Measurements from ENCODE around the gene FBN2.

Gene FBN2

GRCh38 chr5:128290152-128290858 is 247.7 kb downstream of the FBN2 start:
- DNase-seq = no peak

GRCh38 chr5:128287740-128288139 is 250.3 kb downstream of the FBN2 start:
- no peak for DNase-seq

DNA sequence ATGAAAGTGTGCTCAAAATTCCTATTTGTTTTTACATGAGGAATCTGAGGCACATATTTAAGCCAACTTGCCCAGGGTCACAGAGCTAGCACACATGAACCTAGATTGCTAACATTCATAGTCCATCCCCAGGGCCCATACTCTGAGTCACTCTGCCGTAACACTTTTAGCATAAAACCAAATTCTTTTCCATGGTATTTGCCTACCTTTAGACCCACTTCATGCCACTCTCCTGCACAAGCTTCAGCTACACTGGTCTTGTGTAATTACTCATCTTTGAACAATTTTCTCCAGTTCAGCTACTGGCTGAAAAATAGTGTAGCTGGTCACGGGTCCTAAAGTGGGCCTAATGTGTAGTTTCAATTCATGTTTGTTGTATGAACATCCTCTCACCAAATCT is 253.8 kb downstream of the FBN2 start:
- no peak for DNase-seq

DNA sequence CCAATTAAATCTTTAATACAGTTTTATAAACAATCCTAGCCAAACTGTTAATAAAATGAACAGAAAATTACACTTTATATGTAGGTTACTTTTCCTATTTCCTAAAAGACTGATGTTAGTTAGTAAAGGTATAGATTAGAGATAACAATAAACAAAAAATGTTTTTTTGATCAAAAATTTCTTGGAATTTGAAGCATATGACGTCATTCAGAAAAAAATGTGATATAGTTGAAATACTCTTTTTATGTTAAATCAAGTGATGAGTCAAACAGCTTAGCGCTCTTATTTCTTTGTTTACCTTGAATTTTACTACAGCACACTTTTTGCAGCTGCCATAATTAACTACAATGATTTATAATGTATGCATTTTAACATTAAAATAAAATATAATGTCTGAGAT is 258.7 kb downstream of the FBN2 start:
- no peak for DNase-seq

- DNase-seq = no peak
Measured at GRCh38 chr5:128276537-128277216, 261.4 kb downstream of the FBN2 start.

- no peak for DNase-seq
Measured at GRCh38 chr5:128274441-128274840, 263.6 kb downstream of the FBN2 start.

DNA sequence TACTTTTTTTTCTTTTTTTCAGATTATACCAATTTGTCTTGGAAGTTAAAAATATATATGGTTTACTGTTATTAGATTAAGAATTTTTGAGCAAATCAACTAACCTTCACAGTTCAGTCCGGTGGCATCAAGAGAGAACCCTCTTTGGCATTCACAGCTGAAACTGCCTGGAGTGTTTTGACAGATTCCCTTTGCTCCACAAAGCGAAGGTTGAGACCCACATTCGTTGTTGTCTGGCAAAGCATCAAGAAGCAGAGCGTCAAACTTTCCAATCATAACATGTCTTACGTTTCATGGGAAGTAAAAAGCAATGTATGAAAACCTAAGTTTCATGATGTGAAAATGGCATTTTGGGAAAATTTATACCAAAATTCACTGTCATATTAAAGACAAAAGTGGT is 264.3 kb downstream of the FBN2 start:
- no peak for DNase-seq

DNA sequence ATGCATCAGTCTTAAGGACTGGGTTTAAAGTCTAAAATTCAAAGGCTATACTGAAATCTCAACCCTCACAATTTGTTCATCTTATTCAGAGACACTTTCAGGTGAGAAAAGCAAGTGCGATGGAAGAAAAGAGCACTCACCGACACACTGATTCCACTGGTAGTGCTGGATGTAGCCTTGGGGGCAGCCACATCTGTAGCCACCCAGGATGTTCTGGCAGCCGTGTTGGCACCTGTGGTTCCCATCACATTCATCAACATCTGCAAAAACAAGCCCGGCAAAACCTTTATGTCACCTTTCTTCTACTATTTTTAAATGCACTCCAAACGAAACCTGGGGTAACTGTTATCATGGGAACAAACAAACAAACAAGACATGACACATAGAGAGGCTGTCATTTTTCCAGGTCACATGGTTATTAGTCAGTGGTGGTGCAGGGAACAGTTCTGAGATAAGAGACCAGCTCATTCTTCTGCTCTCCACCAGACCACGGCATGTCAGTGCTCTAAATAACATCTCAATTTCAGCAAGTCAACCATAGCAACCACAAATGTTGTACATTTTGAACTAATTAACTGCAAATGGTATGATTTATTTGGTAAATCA is 266.1 kb downstream of the FBN2 start:
- DNase-seq = no peak

GRCh38 chr5:128271071-128271470 is 267.0 kb downstream of the FBN2 start:
- DNase-seq = no peak

GRCh38 chr5:128264564-128265360 is 273.3 kb downstream of the FBN2 start:
- no peak for DNase-seq

GRCh38 chr5:128263357-128263756 is 274.7 kb downstream of the FBN2 start:
- no peak for DNase-seq

- DNase-seq = no peak
Measured at GRCh38 chr5:128262911-128263310, 275.1 kb downstream of the FBN2 start.

GRCh38 chr5:128259607-128260021 is 278.4 kb downstream of the FBN2 start:
- no peak for DNase-seq

- DNase-seq = no peak
Measured at GRCh38 chr5:128258372-128258771, 279.7 kb downstream of the FBN2 start.

DNA sequence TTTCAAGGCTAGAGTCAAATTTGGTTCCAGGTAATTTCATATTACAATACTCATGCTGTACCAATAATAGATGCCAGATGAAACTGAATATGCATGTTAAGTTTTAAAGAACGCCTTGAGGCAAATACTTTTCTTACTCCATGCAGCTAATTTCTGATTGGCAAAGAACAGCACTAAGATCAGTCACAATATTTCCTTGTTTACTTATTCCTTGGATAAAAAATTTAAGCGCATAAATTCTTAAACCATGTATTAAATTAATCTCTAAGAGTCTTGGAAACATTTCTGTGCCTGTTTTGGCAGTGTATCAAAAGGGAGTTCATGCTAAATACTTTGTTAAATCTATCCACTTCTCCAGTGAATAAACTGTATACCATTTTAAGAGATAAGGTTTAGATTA is 281.0 kb downstream of the FBN2 start:
- no peak for DNase-seq

- DNase-seq = no peak
Measured at GRCh38 chr5:128254789-128255188, 283.3 kb downstream of the FBN2 start.

DNA sequence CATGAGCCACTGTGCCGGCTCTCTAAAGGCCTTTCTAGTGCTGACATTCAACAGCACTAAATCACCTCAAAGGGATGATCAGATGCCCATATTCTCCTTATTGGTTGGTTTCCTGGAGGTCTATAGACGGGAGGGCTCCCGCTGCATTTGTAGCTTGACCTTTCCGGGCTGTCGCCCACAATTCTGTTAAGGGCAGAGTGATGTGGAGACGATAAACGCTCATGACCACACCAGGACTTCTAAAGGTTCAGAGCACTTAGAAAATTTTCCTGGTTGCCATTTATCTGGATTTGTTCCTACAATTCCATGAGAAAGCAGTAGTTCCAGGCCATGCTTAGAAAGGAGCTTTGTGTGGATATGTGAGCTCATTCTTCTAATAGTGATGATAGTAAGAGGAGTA is 284.2 kb downstream of the FBN2 start:
- DNase-seq = no peak

- no peak for DNase-seq
Measured at GRCh38 chr5:128253161-128253560, 284.9 kb downstream of the FBN2 start.

DNA sequence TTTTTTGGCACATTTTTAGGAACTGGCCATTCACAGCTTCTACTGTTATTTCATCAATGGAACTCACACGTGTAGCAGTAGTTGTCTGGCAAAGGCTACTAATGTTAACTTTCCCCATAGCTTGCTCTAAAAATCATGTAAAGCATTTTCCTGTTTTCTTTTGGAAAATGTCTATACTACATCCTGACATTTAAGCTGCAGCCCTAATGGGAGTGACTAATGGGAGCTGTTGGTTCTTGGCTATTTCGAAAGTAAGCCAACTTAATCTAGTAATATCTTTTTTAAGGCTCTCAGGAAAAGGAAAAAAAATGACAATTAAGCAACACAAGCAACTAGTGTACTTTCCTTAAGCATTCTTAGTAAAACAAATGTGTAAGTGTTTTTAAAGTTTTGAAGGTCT is 285.3 kb downstream of the FBN2 start:
- DNase-seq = no peak

DNA sequence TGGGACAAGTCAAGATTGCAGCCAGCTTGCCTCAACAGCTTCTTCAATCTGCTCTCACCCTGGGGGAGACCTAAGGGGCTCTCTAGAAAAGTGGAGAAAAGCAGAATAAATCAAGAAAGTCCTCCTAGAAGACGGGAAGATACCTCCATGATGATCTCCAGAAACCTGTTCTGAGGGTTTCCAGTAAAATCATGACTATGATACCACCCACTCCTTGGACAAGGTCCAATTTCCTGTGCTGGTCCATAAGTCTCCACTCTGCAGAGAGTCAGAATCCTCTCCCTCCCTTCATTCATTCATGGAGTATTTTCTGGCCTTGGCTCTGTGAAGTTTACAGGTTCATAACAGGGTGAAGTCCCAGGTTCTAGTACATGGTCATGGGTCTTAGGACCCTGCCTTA is 285.8 kb downstream of the FBN2 start:
- no peak for DNase-seq

DNA sequence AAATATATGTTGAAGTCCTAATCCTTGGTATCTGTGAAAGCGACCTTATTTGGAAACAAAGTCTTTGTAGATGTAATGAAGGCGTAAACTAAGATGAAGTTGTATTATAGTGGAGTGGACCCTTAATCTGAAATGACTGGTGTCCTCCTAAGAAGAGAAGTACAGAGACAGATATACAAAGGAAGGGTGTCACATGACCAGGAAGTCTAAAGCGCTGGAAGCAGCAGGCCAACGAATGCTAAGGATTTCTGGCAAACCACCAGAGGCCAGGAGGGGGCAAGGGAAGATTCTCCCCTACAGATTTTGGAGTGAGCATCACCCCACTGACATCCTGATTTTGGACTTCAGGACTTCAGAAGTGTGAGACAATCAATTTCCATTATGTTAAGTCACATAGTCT is 292.1 kb downstream of the FBN2 start:
- DNase-seq = no peak

- no peak for DNase-seq
Measured at GRCh38 chr5:128243958-128244582, 294.0 kb downstream of the FBN2 start.

Measured in CD4-positive, alpha-beta T cell treated with Interleukin-21 for 1 hour (primary cell).